Endothelial cell of umbilical vein (primary cell): Measurements from ENCODE around the gene PRKG1.

Source experiments
- POLR2AphosphoS5 ChIP-seq: IDR thresholded peaks from 2 replicates; pipeline ENCODE4 v1.6.1; 2012; ENCODE audit warnings: low read depth, mild to moderate bottlenecking, control low read depth, low read length, moderate library complexity; ENCODE audit not compliant: insufficient read depth
- TF ChIP-seq, protein P1 (sequence below), 2 donors: IDR thresholded peaks; 1 replicate in 1 of 2; 2 replicates in 1 of 2; pipeline ENCODE4 v1.5.1; 2011; ENCODE audit warnings: low read length in 2 of 2, mild to moderate bottlenecking in 2 of 2, moderate library complexity in 2 of 2, control low read depth in 1 of 2, inconsistent platforms in 1 of 2, low read depth in 1 of 2; ENCODE audit not compliant: insufficient read depth in 1 of 2; ENCODE audit errors: extremely low read depth in 1 of 2

DNA sequence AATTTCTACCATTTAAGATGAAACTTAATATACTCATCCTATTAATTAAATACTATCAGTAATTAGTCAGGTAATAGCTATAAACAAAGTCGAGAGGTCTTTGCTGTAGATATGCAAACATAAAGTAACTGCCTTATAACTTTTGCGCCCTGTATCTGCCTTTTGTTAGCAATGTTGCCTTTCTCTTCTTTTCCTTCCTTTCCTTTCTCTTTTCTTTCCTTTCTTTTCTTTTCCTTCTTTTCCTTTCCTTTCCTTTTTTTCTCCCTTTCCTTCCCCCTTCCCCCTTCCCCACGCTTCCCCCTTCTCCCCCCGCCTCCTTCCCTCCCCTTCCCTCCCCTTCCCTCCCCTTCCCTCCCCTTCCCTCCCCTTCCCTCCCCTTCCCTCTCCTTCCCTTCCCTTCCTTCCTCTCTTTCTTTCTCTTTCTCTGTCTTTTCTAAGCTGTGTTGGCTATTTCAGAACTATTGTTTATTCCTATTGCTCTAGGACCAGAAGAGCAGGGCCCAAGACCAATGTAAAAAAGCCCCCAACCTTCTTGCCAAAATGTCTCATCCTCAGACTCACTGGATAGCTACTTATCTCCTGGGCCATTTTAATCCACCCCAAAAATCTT is 1174.5 kb downstream of the PRKG1 start:
- TF ChIP-seq POLR2AphosphoS5: no peak
- TF ChIP-seq, protein P1, sequence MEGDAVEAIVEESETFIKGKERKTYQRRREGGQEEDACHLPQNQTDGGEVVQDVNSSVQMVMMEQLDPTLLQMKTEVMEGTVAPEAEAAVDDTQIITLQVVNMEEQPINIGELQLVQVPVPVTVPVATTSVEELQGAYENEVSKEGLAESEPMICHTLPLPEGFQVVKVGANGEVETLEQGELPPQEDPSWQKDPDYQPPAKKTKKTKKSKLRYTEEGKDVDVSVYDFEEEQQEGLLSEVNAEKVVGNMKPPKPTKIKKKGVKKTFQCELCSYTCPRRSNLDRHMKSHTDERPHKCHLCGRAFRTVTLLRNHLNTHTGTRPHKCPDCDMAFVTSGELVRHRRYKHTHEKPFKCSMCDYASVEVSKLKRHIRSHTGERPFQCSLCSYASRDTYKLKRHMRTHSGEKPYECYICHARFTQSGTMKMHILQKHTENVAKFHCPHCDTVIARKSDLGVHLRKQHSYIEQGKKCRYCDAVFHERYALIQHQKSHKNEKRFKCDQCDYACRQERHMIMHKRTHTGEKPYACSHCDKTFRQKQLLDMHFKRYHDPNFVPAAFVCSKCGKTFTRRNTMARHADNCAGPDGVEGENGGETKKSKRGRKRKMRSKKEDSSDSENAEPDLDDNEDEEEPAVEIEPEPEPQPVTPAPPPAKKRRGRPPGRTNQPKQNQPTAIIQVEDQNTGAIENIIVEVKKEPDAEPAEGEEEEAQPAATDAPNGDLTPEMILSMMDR (IDR thresholded peaks at IDR 0.05; ENCODE audit: extremely low read depth in 1 of 2, insufficient read depth in 1 of 2, low read depth in 1 of 2, low read length in 2 of 2): no peak
